K562 (cell line): ENCODE measurements around the gene BCL3. TPM values are rescaled to one million over a fixed set of nuclear protein-coding genes. Genes with fewer than 3 reads are reported as not detected.

Source experiments
- ATAC-seq: fragments of 200-7000 bp; cut with Tn5 transposase; 3 replicates; pipeline ENCODE4 v1.9.1; 2020; ENCODE audit warnings: moderate library complexity
- BruUV-seq: library from RNA; stranded (reverse); fragments of 400-500 nt; replicated peaks from 2 replicates; lab custom pipeline; 2021; lab: Mats Ljungman, UMichigan
- CTCF ChIA-PET: fragments of 300-600 bp; formaldehyde crosslinking; extraction: SDS; loops from one replicate; lab custom pipeline; 2021; ENCODE audit warnings: low intra/inter-chr PET ratio; lab: Yijun Ruan, JAX
- POLR2A ChIA-PET: fragments of 300-600, 350-650 bp; sonication (Branson Sonifier 250); formaldehyde crosslinking; extraction: SDS; loops from one replicate; lab custom pipeline; 2021; ENCODE audit warnings: antibody characterized with exemption, inconsistent platforms; lab: Yijun Ruan, JAX
- DNase-seq, 4 experiments: peaks; one replicate each; pipeline versions ENCODE4 v3.0.0 to v3.0.0-alpha.2; 2011 to 2018; ENCODE audit warnings: low spot score in 3 of 4, mixed read lengths in 3 of 4; ENCODE audit errors: extremely low read depth in 1 of 4
- FAIRE-seq: peaks from 2 replicates; lab custom pipeline; 2011; peaks lifted over from hg19 to GRCh38; lab: Jason Lieb, UNC
- H2AFZ ChIP-seq: 2 replicates; pipeline ENCODE4 v1.6.0; 2011; ENCODE audit warnings: low read depth, low read length, control low read depth, inconsistent platforms
- H3K27ac ChIP-seq: fragments of 200-600 bp; 3 replicates; pipeline ENCODE4 v1.8.0; 2011; ENCODE audit warnings: low read depth, mild to moderate bottlenecking, control low read depth, inconsistent platforms, low read length, moderate library complexity, mixed read lengths; ENCODE audit errors: extremely low read depth
- H3K27me3 ChIP-seq, 2 experiments: fragments of 300-600 bp in 1 of 2; 2 replicates in 1 of 2; 3 replicates in 1 of 2; pipeline versions ENCODE4 v1.6.0 to v1.8.0; 2011; ENCODE audit warnings: inconsistent platforms in 2 of 2, low read length in 2 of 2, mild to moderate bottlenecking in 1 of 2, mixed read lengths in 1 of 2, moderate library complexity in 1 of 2; ENCODE audit not compliant: control insufficient read depth in 2 of 2, insufficient read depth in 2 of 2
- H3K36me3 ChIP-seq: fragments of 300-600 bp; 3 replicates; pipeline ENCODE4 v1.8.0; 2011; ENCODE audit warnings: mild to moderate bottlenecking, low read length, inconsistent platforms; ENCODE audit not compliant: control insufficient read depth, insufficient read depth
- H3K4me1 ChIP-seq, 2 experiments: fragments of 200-600 bp in 1 of 2; replicated peaks in 1 of 2; 2 replicates in 1 of 2; 3 replicates in 1 of 2; pipeline versions ENCODE4 v1.5.1 to v1.8.0; 2011; ENCODE audit warnings: inconsistent platforms in 2 of 2, low read length in 2 of 2, mild to moderate bottlenecking in 1 of 2, mixed read lengths in 1 of 2, moderate library complexity in 1 of 2; ENCODE audit not compliant: control insufficient read depth in 2 of 2, insufficient read depth in 2 of 2
- H3K4me2 ChIP-seq: 2 replicates; pipeline ENCODE4 v1.6.1; 2011; ENCODE audit warnings: low read length, control low read depth, inconsistent platforms, mixed read lengths; ENCODE audit not compliant: insufficient read depth
- H3K4me3 ChIP-seq: fragments of 200-600 bp; sonication (generic), shearing (Covaris generic); 2 replicates; pipeline ENCODE4 v1.5.1; 2016; ENCODE audit warnings: control low read depth, inconsistent platforms
- H3K79me2 ChIP-seq: fragments of 200-600 bp; 3 replicates; pipeline ENCODE4 v1.8.0; 2011; ENCODE audit warnings: low read length, inconsistent platforms; ENCODE audit not compliant: control insufficient read depth, insufficient read depth
- H3K9ac ChIP-seq, 2 experiments: 2 replicates each; pipeline versions ENCODE4 v1.6.0 to v1.6.1; 2011; ENCODE audit warnings: low read depth in 2 of 2, low read length in 2 of 2, control low read depth in 1 of 2, inconsistent platforms in 1 of 2, mild to moderate bottlenecking in 1 of 2, mixed read lengths in 1 of 2; ENCODE audit not compliant: insufficient read depth in 1 of 2
- H3K9me1 ChIP-seq: one replicate; pipeline ENCODE4 v1.6.0; 2011; ENCODE audit warnings: inconsistent platforms, mild to moderate bottlenecking, low read length, moderate library complexity; ENCODE audit not compliant: control insufficient read depth, insufficient read depth
- H3K9me3 ChIP-seq: replicated peaks from 2 replicates; pipeline ENCODE4 v1.5.1; 2011; ENCODE audit warnings: low read depth, low read length, inconsistent platforms; ENCODE audit not compliant: control insufficient read depth, insufficient read depth
- H4K20me1 ChIP-seq: replicated peaks from 2 replicates; pipeline ENCODE4 v1.6.1; 2011; ENCODE audit warnings: low read length, inconsistent platforms, mixed read lengths; ENCODE audit not compliant: control insufficient read depth, insufficient read depth
- CTCF ChIP-seq, 3 experiments: IDR thresholded peaks in 2 of 3; conservative IDR thresholded peaks in 1 of 3; 2 replicates each; pipeline ENCODE4 v1.5.1; 2011 to 2012; ENCODE audit warnings: low read length in 3 of 3, mild to moderate bottlenecking in 3 of 3, control low read depth in 2 of 3, improper control_type of control experiment in 1 of 3, inconsistent platforms in 1 of 3, low read depth in 1 of 3, mixed read lengths in 1 of 3, moderate library complexity in 1 of 3; ENCODE audit not compliant: insufficient read depth in 2 of 3
- MYNN ChIP-seq, 2 experiments: sonication (generic); formaldehyde crosslinking in 1 of 2; IDR thresholded peaks; 2 replicates each; pipeline versions ENCODE4 v1.5.0 to v1.6.1; 2016 to 2020; ENCODE audit warnings: antibody characterized with exemption in 1 of 2, missing genetic modification reagents in 1 of 2
- NCOA6 ChIP-seq: fragments of 450-650 bp; IDR thresholded peaks from 2 replicates; pipeline ENCODE4 v1.6.1; 2017; ENCODE audit warnings: mild to moderate bottlenecking
- XRCC5 ChIP-seq: fragments of 200-400 bp; formaldehyde crosslinking; IDR thresholded peaks from 2 replicates; pipeline ENCODE4 v1.6.1; 2017; ENCODE audit warnings: low read depth, mild to moderate bottlenecking, low read length
- WGBS: fragments of 100-300 bp; shearing (Covaris generic); methylation state at CpG from one replicate; pipeline ENCODE4 v1.1.6; 2016; ENCODE audit warnings: low coverage, mixed read lengths; ENCODE audit not compliant: insufficient coverage; ENCODE audit errors: missing lambda C conversion rate; 5-methylcytosine and 5-hydroxymethylcytosine counted together
- in situ Hi-C: fragments of 300-500 bp; cut with MboI; formaldehyde crosslinking; loops from 4 replicates; pipeline ENCODE4 v1.15.0; 2018; ENCODE audit warnings: inconsistent platforms, mixed read lengths
- intact Hi-C: fragments of 100-400 bp; cut with micrococcal nuclease; formaldehyde crosslinking; loops from 2 replicates; pipeline ENCODE4 v1.14.2; 2022
- polyA plus RNA-seq, 8 experiments: library from polyadenylated mRNA; depleted of rRNA in 4 of 8; stranded (reverse) in 5 of 8; unstranded in 3 of 8; fragments of >200 nt; fragmentation: Nextera tagmentation in 2 of 8; fragmentation: Illumina TruSeq in 1 of 8; extraction: Ambion mirVana in 2 of 8; extraction: Trizol in 1 of 8; gene quantifications; 2 replicates each; pipeline versions ENCODE4 v1.2.1 to v1.2.3, GENCODE V29; 2011 to 2014; ENCODE audit warnings: inconsistent platforms in 1 of 8, missing spikeins in 1 of 8
- total RNA-seq, 7 experiments: library from RNA; depleted of rRNA in 6 of 7; stranded (reverse); fragments of >200 nt in 6 of 7; fragmentation: Illumina TruSeq in 2 of 7; extraction: Trizol in 2 of 7; gene quantifications; 2 replicates each; pipeline versions ENCODE4 v1.2.1 to v1.2.3, GENCODE V29; 2011 to 2021; ENCODE audit warnings: low replicate concordance in 1 of 7

The BCL3 gene
- total and polyA plus RNA-seq, 9 of the 15 experiments (the other 6 are each of a cell fraction or from before 2014, with no cell fraction given) = 0.03 to 2.4 (median 0.50) TPM; not detected in 1

GRCh38 chr19:44777715-44778347, 29.3 kb downstream of the BCL3 start, which contains the start of gene CBLC:
TSS of gene CBLC (plus strand) at chr19:44777890. CDS start at chr19:44777932, 42 bp downstream.
- intact Hi-C loops = no loop called here
- H3K4me2 ChIP-seq = no peak within 1 kb of the TSS
- no peak within 1 kb of the TSS for H2AFZ ChIP-seq

More at GRCh38 chr19:44777715-44778347, 29.3 kb downstream of the BCL3 start, which contains the start of gene CBLC:
- Histone ChIP-seq H3K27ac (no peak within 1 kb of the TSS), H3K9me1 (no peaks in the 10 kb centered on the region), H3K36me3 (no peaks in the 10 kb centered on the region), H3K4me3 (no peak within 1 kb of the TSS), H4K20me1 (no peaks in the 10 kb centered on the region), H3K9ac (peak within 1 kb of the TSS in 1 of 2 experiments; percentile 35; a peak in 1 of 4 replicates), H3K79me2 (no peaks in the 10 kb centered on the region), H3K4me1 (peaks cover 0 to 20% of the 10 kb centered on the region in 2 experiments; a peak in 2 of 5 replicates), H3K9me3 (no peaks in the 10 kb centered on the region), H3K27me3 (no peaks in the 10 kb centered on the region)
- DNase-seq (peak; percentile 30 to 87 (median 70)), ATAC-seq (peak; percentile 90), FAIRE-seq (no peak)
- no peak for TF ChIP-seq XRCC5
- TF ChIP-seq CTCF (IDR thresholded peaks at IDR 0.05 in 2 of 3, conservative IDR thresholded peaks at IDR 0.05 in 1 of 3; ENCODE audit: insufficient read depth in 2 of 3, low read depth in 1 of 3, low read length in 3 of 3) = peak in 2 of 3 experiments; percentile 17 to 22; a peak in 2 of 6 replicates
- no peak for TF ChIP-seq MYNN (IDR thresholded peaks at IDR 0.05)
- no peak for TF ChIP-seq MYNN (CRISPR knock-in tag; IDR thresholded peaks at IDR 0.05)
- no peak for TF ChIP-seq NCOA6
- CTCF ChIA-PET = interaction anchor here (0.9 kb wide), 1 partner anchor 121 kb away, joined by 3 read pairs; no protein-coding TSS in a partner anchor
- BruUV-seq = no TSS peak
- in situ Hi-C loops = loop anchor here (5.0 kb wide), 1 partner anchor 206 kb away; no protein-coding TSS in a partner anchor
- POLR2A ChIA-PET = no interaction called here
- whole genome bisulfite sequencing = 14% methylated on average over 22 of the region's 47 CpGs
